T-cell (primary cell): ENCODE data around the gene CDKN2C. TPM values are rescaled to one million over a fixed set of nuclear protein-coding genes. Genes with fewer than 3 reads are reported as not detected.
"Not testable (repeated sequence)": the region's sequence is repeated elsewhere in the genome, so short reads cannot be mapped to it uniquely, and the experiment has no call there.

Source experiments
- ATAC-seq, 4 experiments: fragments of 200-7000 bp in 3 of 4; fragments of 150-1000 bp in 1 of 4; cut with Tn5 transposase; replicated peaks in 1 of 4; 1 replicate in 3 of 4; 2 replicates in 1 of 4; pipeline ENCODE4 v1.10.0; 2021; ENCODE audit warnings: moderate library complexity in 3 of 4, mild to moderate bottlenecking in 2 of 4, moderate number of reproducible peaks in 1 of 4
- CTCF ChIA-PET, 2 donors: fragments of 300-600 bp; sonication (Branson Sonifier 250); formaldehyde crosslinking; loops; one replicate each; lab custom pipeline; 2022; ENCODE audit warnings: antibody characterized with exemption in 2 of 2; lab: Charles Lee
- POLR2A ChIA-PET, 2 donors: fragments of 300-600 bp; sonication (Branson Sonifier 250); formaldehyde crosslinking; loops; one replicate each; lab custom pipeline; 2022; ENCODE audit warnings: antibody characterized with exemption in 2 of 2; lab: Charles Lee
- DNase-seq, 35 experiments: peaks; one replicate each; pipeline versions ENCODE4 v3.0.0 to v3.0.0-alpha.2; 2013 to 2023
- H3K27ac ChIP-seq: one replicate; pipeline ENCODE4 v1.5.1; 2013; ENCODE audit warnings: low read length
- H3K27me3 ChIP-seq, 2 experiments: replicated peaks in 1 of 2; 1 replicate in 1 of 2; 2 replicates in 1 of 2; pipeline versions ENCODE4 v1.6.1 to v1.7.0; 2013; ENCODE audit warnings: low read length in 1 of 2, mixed read lengths in 1 of 2; ENCODE audit not compliant: control insufficient read depth in 2 of 2, insufficient read depth in 2 of 2; ENCODE audit errors: extremely low read depth in 1 of 2
- H3K36me3 ChIP-seq, 2 donors: 1 replicate in 1 of 2; 2 replicates in 1 of 2; pipeline versions ENCODE4 v1.6.1 to v1.7.0; 2013; ENCODE audit warnings: low read length in 1 of 2; ENCODE audit not compliant: control insufficient read depth in 2 of 2, insufficient read depth in 1 of 2; ENCODE audit errors: extremely low read depth in 1 of 2
- H3K4me1 ChIP-seq, 2 experiments: 1 replicate in 1 of 2; 2 replicates in 1 of 2; pipeline versions ENCODE4 v1.6.1 to v1.7.0; 2013; ENCODE audit warnings: low read length in 2 of 2, mixed read lengths in 1 of 2; ENCODE audit not compliant: insufficient read depth in 2 of 2, control insufficient read depth in 1 of 2; ENCODE audit errors: extremely low read depth in 1 of 2
- H3K4me3 ChIP-seq, 2 donors: 1 replicate in 1 of 2; 2 replicates in 1 of 2; pipeline versions ENCODE4 v1.5.1 to v1.7.0; 2013; ENCODE audit warnings: mild to moderate bottlenecking in 2 of 2, low read length in 1 of 2, moderate library complexity in 1 of 2; ENCODE audit not compliant: control insufficient read depth in 1 of 2; ENCODE audit errors: extremely low read depth in 1 of 2
- H3K9me3 ChIP-seq: 2 replicates; pipeline ENCODE4 v1.7.0; 2013
- H3K27ac Mint-ChIP-seq, 2 donors: one replicate each; pipeline ENCODE4 v1.8.0; 2020 to 2021; ENCODE audit warnings: mild to moderate bottlenecking in 2 of 2, mixed read lengths in 2 of 2
- H3K27me3 Mint-ChIP-seq, 2 donors: one replicate each; pipeline ENCODE4 v1.8.0; 2021 to 2022; ENCODE audit warnings: mixed read lengths in 2 of 2
- H3K36me3 Mint-ChIP-seq: one replicate; pipeline ENCODE4 v1.8.0; 2021; ENCODE audit warnings: mixed read lengths
- H3K4me1 Mint-ChIP-seq, 3 donors: one replicate each; pipeline ENCODE4 v1.8.0; 2020 to 2022; ENCODE audit warnings: mixed read lengths in 3 of 3, mild to moderate bottlenecking in 1 of 3
- H3K4me3 Mint-ChIP-seq, 3 donors: one replicate each; pipeline ENCODE4 v1.8.0; 2020 to 2022; ENCODE audit warnings: mild to moderate bottlenecking in 3 of 3, mixed read lengths in 3 of 3, moderate library complexity in 3 of 3
- H3K9me3 Mint-ChIP-seq, 3 donors: one replicate each; pipeline ENCODE4 v1.8.0; 2020 to 2022; ENCODE audit warnings: mixed read lengths in 3 of 3
- WGBS: methylation state at CpG from one replicate; pipeline ENCODE4 v1.1.5; 2013; ENCODE audit warnings: missing lambda C conversion rate; ENCODE audit not compliant: insufficient coverage; 5-methylcytosine and 5-hydroxymethylcytosine counted together
- total RNA-seq, 35 experiments: library from RNA in 6 of 35; stranded (reverse) in 6 of 35; fragments of 120-200 nt in 1 of 35; gene quantifications; one replicate each; pipeline versions ENCODE4 v1.2.1 to v1.2.4 and lab custom pipeline; 2013 to 2026

CDKN2C gene
- total RNA-seq, 5 donors from 2014 or later (not counting 1 experiment from before 2014, with no cell fraction given) = 3.2 to 7.1 (median 5.0) TPM

DNA sequence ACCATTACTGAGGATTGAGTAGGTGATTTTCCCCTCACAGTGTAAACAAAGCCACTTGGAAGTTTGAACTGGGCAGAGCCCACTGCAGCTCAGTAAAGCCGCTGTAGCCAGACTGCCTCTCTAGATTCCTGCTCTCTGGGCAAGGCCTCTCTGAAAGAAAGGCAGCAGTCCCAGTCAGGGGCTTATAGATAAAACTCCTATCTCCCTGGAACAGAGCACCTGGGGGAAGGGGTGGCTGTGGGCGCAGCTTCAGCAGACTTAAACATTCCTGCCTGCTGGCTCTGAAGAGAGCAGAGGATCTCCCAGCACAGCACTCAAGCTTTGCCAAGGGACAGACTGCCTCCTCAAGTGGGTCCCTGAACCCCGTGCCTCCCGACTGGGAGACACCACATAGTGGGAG lies 35.5 kb downstream of the CDKN2C start:
- CTCF ChIA-PET, H3K4me3 ChIP-seq, H3K36me3 ChIP-seq, H3K27ac Mint-ChIP-seq, ATAC-seq, H3K27me3 Mint-ChIP-seq, H3K27me3 ChIP-seq, H3K4me1 ChIP-seq, H3K27ac ChIP-seq, H3K9me3 ChIP-seq, H3K4me1 Mint-ChIP-seq, DNase-seq, H3K9me3 Mint-ChIP-seq, POLR2A ChIA-PET, H3K4me3 Mint-ChIP-seq, H3K36me3 Mint-ChIP-seq: not testable (repeated sequence)
- 86% methylated on average over 3 of the region's 4 CpGs for WGBS

GRCh38 chr1:51009381-51009780 lies 39.3 kb downstream of the CDKN2C start:
- no peak overlapping the region for H3K27ac Mint-ChIP-seq

DNA sequence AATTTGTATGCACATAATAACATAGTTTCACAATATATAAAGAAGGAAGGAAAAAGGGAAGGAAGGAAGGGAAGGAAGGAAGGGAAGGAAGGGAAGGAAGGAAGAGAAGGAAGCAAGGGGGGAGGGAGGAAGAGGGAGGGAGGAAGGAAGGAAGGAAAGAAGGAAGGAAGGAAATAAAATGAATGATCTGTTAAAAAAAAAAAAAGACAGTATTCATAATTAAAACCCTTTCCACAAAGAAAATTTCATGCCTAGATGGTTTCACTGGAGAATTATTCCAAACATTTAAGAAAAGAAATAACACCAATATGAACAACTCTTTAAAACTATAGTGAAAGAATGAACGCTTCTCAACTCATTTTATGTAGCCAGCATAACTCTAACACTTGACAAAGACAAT lies 44.8 kb downstream of the CDKN2C start:
- ChIA-PET POLR2A (no interaction called here), CTCF (no interaction called here)
- WGBS = no CpG with 5 or more reads among the region's 1 CpG
- Mint-ChIP-seq H3K27ac (no peak overlapping the region), H3K36me3 (no peaks in the 10 kb centered on the region), H3K9me3 (peaks cover 0 to 15% (median 3%) of the 10 kb centered on the region in 3 donors), H3K27me3 (peaks cover 0 to 4% of the 10 kb centered on the region in 2 donors), H3K4me3 (no peak overlapping the region), H3K4me1 (no peaks in the 10 kb centered on the region)
- Histone ChIP-seq H3K27ac (no peak overlapping the region), H3K36me3 (no peaks in the 10 kb centered on the region), H3K27me3 (no peaks in the 10 kb centered on the region), H3K4me3 (no peak overlapping the region), H3K4me1 (no peaks in the 10 kb centered on the region), H3K9me3 (no peaks in the 10 kb centered on the region)
- ATAC-seq = no peak
- DNase-seq = no peak

More at GRCh38 chr1:51009381-51009780, 39.3 kb downstream of the CDKN2C start:
- Mint-ChIP-seq H3K36me3 (no peaks in the 10 kb centered on the region), H3K4me1 (no peaks in the 10 kb centered on the region), H3K27me3 (peaks cover 0 to 2% of the 10 kb centered on the region in 2 donors), H3K4me3 (no peak overlapping the region), H3K9me3 (peaks cover 5 to 17% (median 6%) of the 10 kb centered on the region in 3 donors)
- ATAC-seq = no peak
- Histone ChIP-seq H3K27me3 (peaks cover 0 to 2% of the 10 kb centered on the region in 2 experiments), H3K9me3 (no peaks in the 10 kb centered on the region), H3K36me3 (no peaks in the 10 kb centered on the region), H3K4me1 (no peaks in the 10 kb centered on the region), H3K4me3 (no peak overlapping the region), H3K27ac (no peak overlapping the region)
- CTCF ChIA-PET = no interaction called here
- 54% methylated on average over 2 of the region's 3 CpGs for WGBS
- no peak for DNase-seq
- POLR2A ChIA-PET = no interaction called here

- Histone ChIP-seq H3K4me3 (no peak overlapping the region), H3K4me1 (no peaks in the 10 kb centered on the region), H3K27me3 (peaks cover 0 to 5% of the 10 kb centered on the region in 2 experiments), H3K27ac (no peak overlapping the region), H3K9me3 (no peaks in the 10 kb centered on the region), H3K36me3 (no peaks in the 10 kb centered on the region)
- H3K4me1 Mint-ChIP-seq = no peaks in the 10 kb centered on the region
- ChIA-PET POLR2A (interaction anchor here in 1 of 2 donors (0.6 kb wide), 1 partner anchor 42 kb away, joined by 5 read pairs; no protein-coding TSS in a partner anchor), CTCF (no interaction called here)
- ATAC-seq (no peak), DNase-seq (no peak)
- peaks cover 0 to 4% (median 3%) of the 10 kb centered on the region in 3 donors for H3K9me3 Mint-ChIP-seq
- H3K4me3 Mint-ChIP-seq = no peak overlapping the region
- no peaks in the 10 kb centered on the region for H3K36me3 Mint-ChIP-seq
- H3K27me3 Mint-ChIP-seq = peaks cover 4 to 7% of the 10 kb centered on the region in 2 donors
- no peak overlapping the region for H3K27ac Mint-ChIP-seq
Measured at GRCh38 chr1:51019811-51020210, 49.8 kb downstream of the CDKN2C start.

Other genes with a start within 250 kb of the CDKN2C start
- gene FAF1, start 10.0 kb upstream of the CDKN2C start, total RNA-seq = 10 to 100 TPM; 34.6 to 57.8 (median 35.5) TPM
- gene C1orf185, start 132.0 kb downstream of the CDKN2C start, total RNA-seq = not detected